ENCODE measurements around the gene RTRAF.

The RTRAF gene

GRCh38 chr14:52049721-52050588 lies 60.6 kb downstream of the RTRAF start:
- DNase-seq (ENCODE audit: low read depth): no peak

GRCh38 chr14:52051251-52051650 lies 61.9 kb downstream of the RTRAF start:
- DNase-seq (ENCODE audit: low read depth): no peak

GRCh38 chr14:52051871-52052270 lies 62.5 kb downstream of the RTRAF start:
- DNase-seq (ENCODE audit: low read depth): peak; percentile 77

GRCh38 chr14:52052288-52052943 lies 63.1 kb downstream of the RTRAF start:
- DNase-seq (ENCODE audit: low read depth): peak; percentile 34

- no peak for DNase-seq (ENCODE audit: low read depth)
Measured at GRCh38 chr14:52053044-52053443, 63.7 kb downstream of the RTRAF start.

GRCh38 chr14:52054678-52055077 lies 65.3 kb downstream of the RTRAF start:
- DNase-seq (ENCODE audit: low read depth): no peak

GRCh38 chr14:52055167-52055566 lies 65.8 kb downstream of the RTRAF start:
- DNase-seq (ENCODE audit: low read depth): peak; percentile 26

GRCh38 chr14:52058341-52058740 lies 69.0 kb downstream of the RTRAF start:
- DNase-seq (ENCODE audit: low read depth): no peak

GRCh38 chr14:52059649-52060048 lies 70.3 kb downstream of the RTRAF start:
- no peak for DNase-seq (ENCODE audit: low read depth)

GRCh38 chr14:52060080-52060479 lies 70.7 kb downstream of the RTRAF start:
- no peak for DNase-seq (ENCODE audit: low read depth)

Measured in ELR (cell line).